OCI-LY7 (cell line): ENCODE measurements around the gene EBP. TPM values are rescaled to one million over a fixed set of nuclear protein-coding genes. Genes with fewer than 3 reads are reported as not detected.

Experiments
- BruUV-seq: library from RNA; stranded (reverse); fragments of 400-500 nt; replicated peaks from 2 replicates; lab custom pipeline; 2021; lab: Mats Ljungman, UMichigan
- CTCF ChIA-PET: fragments of 300-600 bp; sonication (Branson Sonifier 250); formaldehyde crosslinking; loops from one replicate; lab custom pipeline; 2022; ENCODE audit warnings: antibody characterized with exemption; ENCODE audit not compliant: unreplicated experiment; lab: Charles Lee
- POLR2A ChIA-PET: fragments of 300-600 bp; sonication (Branson Sonifier 250); formaldehyde crosslinking; loops from one replicate; lab custom pipeline; 2022; ENCODE audit warnings: antibody characterized with exemption; lab: Charles Lee
- DNase-seq: peaks from one replicate; pipeline ENCODE4 v3.0.0-alpha.2; 2015; ENCODE audit warnings: low spot score
- H2AFZ ChIP-seq: fragments of 200-600 bp; sonication (generic), shearing (Covaris generic); 2 replicates; pipeline ENCODE4 v1.6.1; 2014; ENCODE audit warnings: mild to moderate bottlenecking, antibody characterized with exemption, low read length, moderate library complexity
- H3K27ac ChIP-seq: fragments of 200-600 bp; sonication (generic); 2 replicates; pipeline ENCODE4 v1.5.1; 2014; ENCODE audit warnings: mixed run types, low read depth, mild to moderate bottlenecking, moderate library complexity, low read length, inconsistent platforms; ENCODE audit not compliant: poor library complexity, severe bottlenecking
- H3K36me3 ChIP-seq: fragments of 200-600 bp; sonication (generic); 2 replicates; pipeline ENCODE4 v1.6.1; 2014; ENCODE audit warnings: mild to moderate bottlenecking, antibody characterized with exemption, low read length, moderate library complexity, mixed read lengths; ENCODE audit not compliant: insufficient read depth
- H3K4me1 ChIP-seq: fragments of 200-600 bp; sonication (generic); 2 replicates; pipeline ENCODE4 v1.5.1; 2014; ENCODE audit warnings: mild to moderate bottlenecking, low read length; ENCODE audit not compliant: insufficient read depth, poor library complexity, severe bottlenecking
- H3K4me2 ChIP-seq: fragments of 200-600 bp; sonication (generic); 2 replicates; pipeline ENCODE4 v1.6.1; 2014; ENCODE audit warnings: mild to moderate bottlenecking, low read length
- H3K4me3 ChIP-seq: fragments of 200-600 bp; sonication (generic); 2 replicates; pipeline ENCODE4 v1.5.1; 2014; ENCODE audit warnings: mild to moderate bottlenecking, low read depth, low read length; ENCODE audit not compliant: poor library complexity, severe bottlenecking
- H3K79me2 ChIP-seq: fragments of 200-600 bp; sonication (generic); 2 replicates; pipeline ENCODE4 v1.6.1; 2016; ENCODE audit warnings: low read depth, mild to moderate bottlenecking, low read length, moderate library complexity, mixed read lengths; ENCODE audit not compliant: insufficient read depth
- H3K9me2 ChIP-seq: fragments of 200-600 bp; sonication (generic); 2 replicates; pipeline ENCODE4 v1.6.1; 2016; ENCODE audit warnings: mild to moderate bottlenecking, low read length, mixed read lengths; ENCODE audit not compliant: insufficient read depth
- H3K9me3 ChIP-seq: fragments of 200-600 bp; sonication (generic); 2 replicates; pipeline ENCODE4 v1.6.1; 2014; ENCODE audit warnings: mild to moderate bottlenecking, mixed run types, low read length, mixed read lengths
- H4K20me1 ChIP-seq: fragments of 200-600 bp; sonication (generic); 2 replicates; pipeline ENCODE4 v1.6.1; 2014; ENCODE audit warnings: mild to moderate bottlenecking, antibody characterized with exemption, low read length, moderate library complexity, mixed read lengths; ENCODE audit not compliant: insufficient read depth
- CTCF ChIP-seq: fragments of 200-600 bp; sonication (generic); conservative IDR thresholded peaks from 2 replicates; pipeline ENCODE4 v1.5.1; 2014; ENCODE audit warnings: mild to moderate bottlenecking, antibody characterized with exemption, low read length, moderate library complexity, mixed read lengths
- EZH2phosphoT487 ChIP-seq: fragments of 200-600 bp; sonication (generic); IDR thresholded peaks from 2 replicates; pipeline ENCODE4 v1.6.1; 2018; ENCODE audit warnings: low read depth, borderline replicate concordance, mild to moderate bottlenecking, mixed run types, antibody characterized with exemption, low read length, moderate library complexity, mixed read lengths
- intact Hi-C: fragments of 100-400 bp; cut with micrococcal nuclease; formaldehyde crosslinking; loops from one replicate; pipeline ENCODE4 v1.10.0; 2022; ENCODE audit not compliant: unreplicated experiment
- total RNA-seq, 2 experiments: library from RNA; depleted of rRNA in 1 of 2; stranded (reverse); fragments of >200 nt in 1 of 2; shearing (Covaris generic) in 1 of 2; gene quantifications; 2 replicates each; pipeline ENCODE4 v1.2.3, GENCODE V29; 2014 to 2022

The EBP gene
- total RNA-seq, 2 experiments from 2014 or later: 94.4 to 126 TPM

GRCh38 chrX:48569958-48570357 lies 48.4 kb downstream of the EBP start:
- H3K79me2 ChIP-seq: peaks cover 2% of the 10 kb centered on the region
- no peaks in the 10 kb centered on the region for H4K20me1 ChIP-seq
- no peak for DNase-seq
- H3K4me1 ChIP-seq: peaks cover 15% of the 10 kb centered on the region
- H2AFZ ChIP-seq: peak overlapping the region; percentile 44; the same call in 1 of the 2 replicates
- no peak overlapping the region for H3K27ac ChIP-seq
- H3K4me3 ChIP-seq: no peak overlapping the region
- peaks cover 2% of the 10 kb centered on the region for H3K36me3 ChIP-seq
- no TSS peak for BruUV-seq
- TF ChIP-seq CTCF (no peak), EZH2phosphoT487 (no peak)
- no peaks in the 10 kb centered on the region for H3K9me3 ChIP-seq
- POLR2A ChIA-PET: interaction anchor here (0.6 kb wide), 1 partner anchor 601 kb away, joined by 3 read pairs; no protein-coding TSS in a partner anchor
- intact Hi-C loops: loop anchor here (5.0 kb wide), 2 partner anchors 48 to 93 kb away; partner anchors contain the start of genes EBP and FTSJ1
- CTCF ChIA-PET: no interaction called here
- H3K9me2 ChIP-seq: no peaks in the 10 kb centered on the region
- no peak overlapping the region for H3K4me2 ChIP-seq

- peak overlapping the region; percentile 74 for H3K4me2 ChIP-seq
- TSS peak; percentile 96 for BruUV-seq
- H3K9me2 ChIP-seq: no peaks in the 10 kb centered on the region
- H4K20me1 ChIP-seq: no peaks in the 10 kb centered on the region
- peaks cover 36% of the 10 kb centered on the region for H3K4me1 ChIP-seq
- no peaks in the 10 kb centered on the region for H3K9me3 ChIP-seq
- ChIA-PET POLR2A (interaction anchor here (1.7 kb wide), 1 partner anchor 34 kb away, joined by 8 read pairs; the partner anchor contains the start of gene TBC1D25), CTCF (no interaction called here)
- intact Hi-C loops: loop anchor here (2.0 to 5.0 kb wide), 3 partner anchors 35 to 96 kb away; partner anchors contain the start of genes EBP, FTSJ1 and TBC1D25
- peaks cover 40% of the 10 kb centered on the region for H3K36me3 ChIP-seq
- peaks cover 30% of the 10 kb centered on the region for H3K79me2 ChIP-seq
- H3K4me3 ChIP-seq: peak overlapping the region; percentile 100
- peak overlapping the region; percentile 83; the same call in 1 of the 2 replicates for H2AFZ ChIP-seq
- TF ChIP-seq EZH2phosphoT487 (no peak), CTCF (no peak)
- no peak for DNase-seq
- peak overlapping the region; percentile 86 for H3K27ac ChIP-seq
Observed at GRCh38 chrX:48573690-48574269, 52.2 kb downstream of the EBP start.
